Activated CD4-positive, alpha-beta T cell treated with anti-CD3 and anti-CD28 coated beads, Interleukin-2, Interleukin-4, amounts not matched to agents 100 ng/mL and 50 ng/mL, durations not matched to agents 16 hours and 8 hours (primary cell): ENCODE measurements around the gene GHR.

Source experiments
- DNase-seq: peaks from one replicate; pipeline ENCODE4 v3.0.0-alpha.2; 2020; ENCODE audit warnings: low spot score

Gene GHR

DNA sequence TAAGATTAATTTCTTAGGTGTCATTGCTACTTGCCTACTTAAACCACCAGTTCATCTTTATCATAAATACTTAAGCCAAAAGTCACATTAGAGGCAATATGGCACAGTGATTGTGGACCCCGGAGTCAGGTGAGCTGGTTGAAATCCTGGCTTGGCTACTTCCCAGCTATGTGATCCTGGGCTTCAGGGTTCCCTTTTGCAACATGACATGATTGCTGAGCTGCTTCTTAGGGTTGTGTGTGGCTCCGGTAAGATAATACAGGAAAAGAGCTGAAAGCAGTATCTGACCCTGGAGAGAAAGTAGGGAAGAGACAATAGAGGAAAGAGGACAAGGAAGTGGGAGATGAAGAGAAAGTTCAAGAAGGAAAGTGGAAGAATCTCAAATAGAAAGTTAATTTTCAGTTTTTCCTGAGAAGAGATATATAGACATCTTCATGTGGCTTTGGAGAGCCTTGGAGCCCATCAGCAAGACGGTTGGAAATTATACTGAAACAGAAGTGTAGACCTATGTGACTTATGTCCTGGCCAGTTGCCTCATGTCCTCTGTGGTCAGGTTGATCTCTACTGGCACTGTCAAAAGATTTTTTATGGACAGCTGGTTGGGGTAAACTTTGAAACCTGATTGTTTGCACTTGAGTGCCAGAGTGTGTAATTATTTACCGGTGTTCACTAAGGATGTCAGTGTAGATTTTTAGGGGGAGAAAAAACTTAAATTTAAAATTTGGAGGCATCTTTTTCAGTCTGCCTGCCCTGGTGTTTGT lies 93.2 kb downstream of the GHR start:
- DNase-seq, result no peak

DNA sequence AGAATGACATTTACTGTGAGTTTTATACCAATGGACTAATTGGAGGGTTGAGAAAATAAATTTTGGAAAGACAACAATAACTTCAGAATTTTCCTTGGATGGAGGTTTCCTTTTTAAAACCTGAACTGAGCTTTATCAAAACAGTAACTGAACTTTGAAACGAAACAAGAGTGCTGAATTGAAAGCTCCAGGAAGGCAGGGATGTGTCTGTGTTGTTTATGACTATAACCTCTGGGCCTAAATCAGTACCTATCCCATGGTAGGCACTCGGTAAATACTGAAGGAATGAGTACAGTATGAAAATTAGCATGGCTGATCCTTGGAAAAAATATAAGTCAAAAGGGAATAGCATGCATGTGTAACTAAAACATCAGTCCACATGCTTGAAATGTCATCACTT lies 93.9 kb downstream of the GHR start:
- DNase-seq, result no peak

- DNase-seq, result no peak
These were observed 95.5 kb downstream of the GHR start for GRCh38 chr5:42518595-42519221.

- no peak for DNase-seq
These were observed 97.0 kb downstream of the GHR start for GRCh38 chr5:42520203-42520602.

DNA sequence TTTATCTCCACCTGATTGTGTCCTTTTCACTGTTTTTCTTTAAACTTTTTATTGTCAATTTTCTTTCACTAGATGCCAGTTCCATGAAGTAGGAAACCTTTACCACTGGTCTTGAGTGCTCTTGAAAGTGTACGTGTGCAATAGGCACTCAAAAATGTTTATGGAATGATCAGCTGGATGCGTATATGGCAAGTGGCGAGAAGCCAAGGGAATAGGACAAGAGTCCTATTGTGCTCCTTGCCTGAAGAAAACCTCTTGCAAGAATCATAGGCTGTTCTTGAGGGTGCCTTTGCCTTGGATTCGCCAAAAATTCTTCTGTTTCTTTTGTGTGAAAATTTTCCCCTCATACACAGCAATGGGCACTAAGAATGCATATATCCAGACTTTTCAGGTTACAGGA lies 97.7 kb downstream of the GHR start:
- no peak for DNase-seq

GRCh38 chr5:42521406-42521805 lies 98.2 kb downstream of the GHR start:
- no peak for DNase-seq

GRCh38 chr5:42522783-42523182 lies 99.5 kb downstream of the GHR start:
- DNase-seq, result no peak

GRCh38 chr5:42526179-42526578 lies 102.9 kb downstream of the GHR start:
- DNase-seq, result no peak

- DNase-seq, result no peak
These were observed 108.4 kb downstream of the GHR start for GRCh38 chr5:42531611-42532010.

- DNase-seq, result no peak
These were observed 118.9 kb downstream of the GHR start for GRCh38 chr5:42542106-42542505.

GRCh38 chr5:42543774-42544173 lies 120.5 kb downstream of the GHR start:
- no peak for DNase-seq

- DNase-seq, result no peak
These were observed 121.8 kb downstream of the GHR start for GRCh38 chr5:42545038-42545437.

DNA sequence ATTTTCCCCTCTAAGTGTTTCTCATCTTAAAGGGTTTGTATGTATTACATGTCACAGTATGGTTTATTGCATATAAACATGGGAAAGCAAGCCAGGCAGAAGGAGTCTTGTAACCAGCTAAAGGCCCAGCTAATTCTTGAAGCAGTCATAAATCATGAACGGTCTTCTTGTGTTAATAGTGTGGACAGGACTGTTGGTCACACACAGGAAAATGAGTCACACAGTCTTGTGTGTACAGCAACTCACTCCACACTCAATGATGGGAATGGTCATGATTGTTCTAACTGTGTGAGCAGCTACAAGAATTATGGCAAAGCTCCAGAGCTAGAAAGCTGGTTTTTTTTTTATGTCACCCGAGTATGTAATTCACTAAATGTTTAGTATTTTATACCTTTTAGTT lies 123.9 kb downstream of the GHR start:
- no peak for DNase-seq

DNA sequence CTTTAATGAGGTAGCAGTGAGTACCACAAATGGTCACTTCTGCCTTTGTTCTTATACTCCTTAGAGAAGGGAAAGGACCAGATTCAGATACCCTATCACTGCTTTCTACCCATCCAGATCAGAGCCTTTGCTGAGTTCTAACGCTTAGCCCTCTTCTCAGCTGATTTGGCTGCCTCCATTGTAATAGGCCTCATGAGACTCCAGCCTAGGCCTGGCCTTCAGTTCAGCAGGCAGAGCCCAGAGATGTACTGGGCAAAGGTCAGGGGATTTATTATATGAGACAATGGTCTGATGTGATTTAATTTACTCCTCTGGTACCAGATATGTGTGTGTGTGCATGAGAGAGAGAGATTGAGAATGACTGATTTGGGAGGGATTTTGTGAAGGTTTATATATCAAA lies 124.7 kb downstream of the GHR start:
- no peak for DNase-seq

DNA sequence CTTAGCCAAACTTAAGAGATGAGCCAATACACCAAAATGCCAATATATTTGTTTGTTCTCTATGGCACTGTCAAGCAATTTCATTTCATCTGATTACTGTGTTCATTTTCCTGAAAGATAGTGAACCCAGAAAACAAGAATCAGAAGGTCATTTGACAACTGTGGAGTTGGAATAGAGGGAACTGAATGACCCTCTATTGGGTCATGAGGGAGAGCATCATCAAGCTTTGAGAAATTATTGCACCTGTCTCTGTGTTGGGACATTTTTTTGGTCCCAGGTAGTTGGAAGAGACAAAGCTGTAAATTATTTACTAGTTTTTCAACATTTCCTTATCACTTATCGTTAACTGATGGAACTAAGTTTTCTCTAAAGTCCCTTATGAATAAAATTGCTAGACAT lies 129.4 kb downstream of the GHR start:
- no peak for DNase-seq

DNA sequence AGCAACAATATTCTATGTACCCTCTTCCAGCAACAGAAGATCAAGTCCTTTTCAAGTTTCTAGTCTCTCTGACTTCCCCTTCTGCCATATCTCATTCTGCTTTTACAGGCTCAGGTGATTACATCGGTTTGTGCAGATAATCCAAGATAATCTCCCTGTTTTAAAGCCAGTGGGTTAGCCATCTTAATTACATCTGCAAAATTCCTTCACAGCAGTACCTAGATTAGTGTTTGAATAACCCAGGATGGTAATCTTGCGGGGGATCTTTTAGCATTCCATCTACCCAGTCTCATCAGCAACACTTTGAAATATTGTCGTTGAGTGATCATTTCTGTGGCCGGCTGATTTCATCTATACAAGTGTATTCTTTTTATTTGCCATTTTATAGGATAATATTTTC lies 130.2 kb downstream of the GHR start:
- no peak for DNase-seq

DNA sequence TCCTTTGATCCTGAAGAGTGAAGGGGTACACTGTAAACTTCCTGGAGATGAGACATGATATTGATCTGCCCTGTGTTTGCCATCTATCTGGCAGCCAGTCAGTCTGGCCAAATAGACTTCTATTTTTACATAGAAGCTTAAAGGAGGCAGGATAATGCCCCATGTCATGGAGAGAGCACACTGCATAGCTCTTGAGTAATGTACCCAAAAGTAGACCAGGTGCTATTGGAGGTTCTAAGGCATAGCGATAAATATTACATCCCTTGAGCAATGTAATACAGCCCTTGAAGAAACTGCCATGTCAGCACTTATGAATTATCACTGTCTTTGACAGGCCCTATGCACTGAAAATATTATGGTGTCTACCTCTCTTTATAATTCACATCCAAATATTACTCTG lies 131.8 kb downstream of the GHR start:
- no peak for DNase-seq

DNA sequence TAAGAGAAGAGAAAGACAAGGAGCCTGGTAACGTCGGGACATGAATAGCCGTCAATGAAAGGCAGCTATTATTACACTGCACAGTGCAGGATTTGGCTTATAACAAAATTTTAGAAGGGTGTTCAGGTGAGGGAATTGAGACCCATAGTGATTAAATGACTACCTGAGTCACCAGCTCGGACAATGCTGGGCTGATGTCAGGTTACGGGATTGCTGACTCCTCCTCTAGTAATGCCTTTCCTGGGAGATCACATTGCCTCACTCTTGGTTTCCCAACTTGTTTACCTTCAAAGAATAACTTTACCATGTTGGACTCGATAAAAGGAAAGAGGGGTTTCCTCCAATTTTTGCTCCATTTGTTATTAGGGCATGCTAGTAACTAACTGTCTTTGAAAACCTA lies 132.6 kb downstream of the GHR start:
- no peak for DNase-seq

DNA sequence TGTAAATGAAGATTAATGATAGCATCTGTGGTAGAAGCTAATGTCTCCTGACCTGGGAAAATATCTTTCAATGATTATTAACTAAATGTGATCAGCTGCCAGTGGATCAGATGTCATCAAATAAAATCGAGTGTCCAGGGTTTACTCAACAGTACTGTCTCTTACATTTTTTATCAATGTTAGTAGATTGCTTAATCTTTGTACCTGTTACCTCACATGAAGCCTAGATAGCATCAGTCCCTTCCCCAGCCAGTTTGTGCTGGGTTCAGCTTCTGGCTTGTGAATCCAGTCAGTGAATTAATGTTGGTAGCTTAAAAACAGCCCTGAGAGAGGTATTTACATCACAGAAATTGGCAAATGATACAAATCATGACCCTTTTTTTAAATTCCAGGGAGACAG lies 134.4 kb downstream of the GHR start:
- no peak for DNase-seq

- no peak for DNase-seq
These were observed 138.4 kb downstream of the GHR start for GRCh38 chr5:42561656-42562055.

- no peak for DNase-seq
These were observed 141.6 kb downstream of the GHR start for GRCh38 chr5:42564689-42565356.

GRCh38 chr5:42566652-42567295 lies 143.5 kb downstream of the GHR start:
- no peak for DNase-seq

- no peak for DNase-seq
These were observed 146.1 kb downstream of the GHR start for GRCh38 chr5:42569325-42569724.
